Smooth muscle cell (in vitro differentiated cells): ENCODE measurements around the gene RSBN1L. TPM values are rescaled to one million over a fixed set of nuclear protein-coding genes. Genes with fewer than 3 reads are reported as not detected.

Experiments used
- DNase-seq: peaks from one replicate; lab custom pipeline; 2025; ENCODE audit not compliant: unreplicated experiment; lab: John Stamatoyannopoulos, UW
- H2AFZ ChIP-seq: fragments of 200-600 bp; sonication (generic); 2 replicates; pipeline ENCODE4 v1.6.0; 2016; ENCODE audit warnings: antibody characterized with exemption, low read depth, mild to moderate bottlenecking
- H3F3A ChIP-seq: fragments of 200-600 bp; sonication (generic); 2 replicates; pipeline ENCODE4 v1.6.0; 2017; ENCODE audit warnings: antibody characterized with exemption, low read depth
- H3K27ac ChIP-seq: fragments of 200-600 bp; sonication (generic); 2 replicates; pipeline ENCODE4 v1.5.1; 2016; ENCODE audit warnings: low read depth, mild to moderate bottlenecking
- H3K27me3 ChIP-seq: fragments of 200-600 bp; sonication (generic); 2 replicates; pipeline ENCODE4 v1.6.1; 2016; ENCODE audit warnings: low read depth, mild to moderate bottlenecking
- H3K36me3 ChIP-seq: fragments of 200-600 bp; sonication (generic); 2 replicates; pipeline ENCODE4 v1.5.1; 2016; ENCODE audit warnings: low read depth
- H3K4me1 ChIP-seq: fragments of 200-600 bp; sonication (generic); 2 replicates; pipeline ENCODE4 v1.5.1; 2016; ENCODE audit warnings: low read depth
- H3K4me2 ChIP-seq: fragments of 200-600 bp; sonication (generic); 2 replicates; pipeline ENCODE4 v1.6.0; 2016; ENCODE audit warnings: mild to moderate bottlenecking
- H3K4me3 ChIP-seq: fragments of 200-600 bp; sonication (generic); 2 replicates; pipeline ENCODE4 v1.5.1; 2016; ENCODE audit warnings: mild to moderate bottlenecking
- H3K79me2 ChIP-seq: fragments of 200-600 bp; sonication (generic); 2 replicates; pipeline ENCODE4 v1.6.0; 2016; ENCODE audit warnings: low read depth, mild to moderate bottlenecking
- H3K9ac ChIP-seq: fragments of 200-600 bp; sonication (generic); 2 replicates; pipeline ENCODE4 v1.6.0; 2016; ENCODE audit warnings: low read depth
- H3K9me3 ChIP-seq: fragments of 200-600 bp; sonication (generic); replicated peaks from 2 replicates; pipeline ENCODE4 v1.5.1; 2016; ENCODE audit warnings: low read depth
- H4K20me1 ChIP-seq: fragments of 200-600 bp; sonication (generic); 2 replicates; pipeline ENCODE4 v1.6.0; 2016; ENCODE audit warnings: low read depth
- WGBS: methylation state at CpG from one replicate; pipeline ENCODE4 v1.1.7; 2016; ENCODE audit warnings: low lambda C conversion rate; 5-methylcytosine and 5-hydroxymethylcytosine counted together
- polyA plus RNA-seq: library from polyadenylated mRNA; unstranded; fragments of >200 nt; fragmentation: Nextera tagmentation; extraction: Ambion mirVana; gene quantifications from 2 replicates; pipeline ENCODE4 v1.2.1, GENCODE V29; 2016
- total RNA-seq: library from RNA; depleted of rRNA; stranded (reverse); fragments of >200 nt; gene quantifications from 2 replicates; pipeline ENCODE4 v1.2.3, GENCODE V29; 2014
- TF ChIP-seq, protein P1 (sequence below): fragments of 200-600 bp; sonication (generic); IDR thresholded peaks from 2 replicates; pipeline ENCODE4 v1.5.1; 2017; ENCODE audit warnings: borderline replicate concordance, mild to moderate bottlenecking, antibody characterized with exemption; ENCODE audit not compliant: insufficient read depth, poor library complexity, severe bottlenecking

Gene RSBN1L
- total and polyA plus RNA-seq, 2 experiments from 2014 or later = 3.8 to 26.2 TPM

DNA sequence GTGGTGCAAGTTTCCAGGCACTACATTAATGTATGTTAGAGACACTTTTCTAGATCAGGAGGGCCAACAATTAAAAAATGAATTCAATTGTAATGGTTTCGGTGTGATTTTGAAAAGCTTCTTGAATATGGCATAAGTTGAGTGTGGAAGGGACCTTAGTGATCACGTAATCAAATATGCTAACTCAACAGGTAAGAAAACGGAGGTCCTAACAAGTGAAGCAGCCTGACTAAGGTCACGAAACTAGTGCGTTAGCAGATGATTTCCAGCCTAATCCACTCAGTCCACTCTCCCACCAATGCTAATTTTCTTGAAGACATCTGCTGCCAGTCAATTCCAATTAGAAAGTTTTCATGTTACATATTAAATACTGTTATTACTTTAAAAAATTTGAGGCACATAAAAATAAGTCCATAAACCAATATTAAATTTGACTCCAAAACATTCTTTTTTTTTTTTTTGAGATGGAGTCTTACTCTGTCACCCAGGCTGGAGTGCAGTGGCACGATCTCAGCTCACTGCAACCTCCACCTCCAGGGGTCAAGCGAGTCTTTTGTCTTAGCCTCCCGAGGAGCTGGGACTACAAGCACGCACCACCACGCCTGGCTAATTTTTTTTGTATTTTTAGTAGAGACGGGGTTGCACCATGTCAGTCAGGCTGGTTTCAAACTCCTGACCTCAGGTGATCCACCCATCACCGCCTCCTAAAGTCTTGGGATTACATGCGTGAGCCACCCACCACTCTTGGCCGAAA, 2.3 kb upstream of the RSBN1L start:
- H3K9me3 ChIP-seq = no peaks in the 10 kb centered on the region
- H3K4me2 ChIP-seq = peak overlapping the region; percentile 99
- peaks cover 68% of the 10 kb centered on the region for H3K79me2 ChIP-seq
- H3K27ac ChIP-seq = no peak overlapping the region
- no peaks in the 10 kb centered on the region for H3K27me3 ChIP-seq
- no peaks in the 10 kb centered on the region for H3K36me3 ChIP-seq
- H3F3A ChIP-seq = peaks cover 3% of the 10 kb centered on the region
- TF ChIP-seq, protein P1, sequence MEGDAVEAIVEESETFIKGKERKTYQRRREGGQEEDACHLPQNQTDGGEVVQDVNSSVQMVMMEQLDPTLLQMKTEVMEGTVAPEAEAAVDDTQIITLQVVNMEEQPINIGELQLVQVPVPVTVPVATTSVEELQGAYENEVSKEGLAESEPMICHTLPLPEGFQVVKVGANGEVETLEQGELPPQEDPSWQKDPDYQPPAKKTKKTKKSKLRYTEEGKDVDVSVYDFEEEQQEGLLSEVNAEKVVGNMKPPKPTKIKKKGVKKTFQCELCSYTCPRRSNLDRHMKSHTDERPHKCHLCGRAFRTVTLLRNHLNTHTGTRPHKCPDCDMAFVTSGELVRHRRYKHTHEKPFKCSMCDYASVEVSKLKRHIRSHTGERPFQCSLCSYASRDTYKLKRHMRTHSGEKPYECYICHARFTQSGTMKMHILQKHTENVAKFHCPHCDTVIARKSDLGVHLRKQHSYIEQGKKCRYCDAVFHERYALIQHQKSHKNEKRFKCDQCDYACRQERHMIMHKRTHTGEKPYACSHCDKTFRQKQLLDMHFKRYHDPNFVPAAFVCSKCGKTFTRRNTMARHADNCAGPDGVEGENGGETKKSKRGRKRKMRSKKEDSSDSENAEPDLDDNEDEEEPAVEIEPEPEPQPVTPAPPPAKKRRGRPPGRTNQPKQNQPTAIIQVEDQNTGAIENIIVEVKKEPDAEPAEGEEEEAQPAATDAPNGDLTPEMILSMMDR = no peak
- peaks cover 44% of the 10 kb centered on the region for H4K20me1 ChIP-seq
- H3K4me3 ChIP-seq = peak overlapping the region; percentile 100
- WGBS = 88% methylated on average over 14 of the region's 14 CpGs
- no peak for DNase-seq
- peaks cover 26% of the 10 kb centered on the region for H3K4me1 ChIP-seq
- no peak overlapping the region for H3K9ac ChIP-seq
- no peak overlapping the region for H2AFZ ChIP-seq

DNA sequence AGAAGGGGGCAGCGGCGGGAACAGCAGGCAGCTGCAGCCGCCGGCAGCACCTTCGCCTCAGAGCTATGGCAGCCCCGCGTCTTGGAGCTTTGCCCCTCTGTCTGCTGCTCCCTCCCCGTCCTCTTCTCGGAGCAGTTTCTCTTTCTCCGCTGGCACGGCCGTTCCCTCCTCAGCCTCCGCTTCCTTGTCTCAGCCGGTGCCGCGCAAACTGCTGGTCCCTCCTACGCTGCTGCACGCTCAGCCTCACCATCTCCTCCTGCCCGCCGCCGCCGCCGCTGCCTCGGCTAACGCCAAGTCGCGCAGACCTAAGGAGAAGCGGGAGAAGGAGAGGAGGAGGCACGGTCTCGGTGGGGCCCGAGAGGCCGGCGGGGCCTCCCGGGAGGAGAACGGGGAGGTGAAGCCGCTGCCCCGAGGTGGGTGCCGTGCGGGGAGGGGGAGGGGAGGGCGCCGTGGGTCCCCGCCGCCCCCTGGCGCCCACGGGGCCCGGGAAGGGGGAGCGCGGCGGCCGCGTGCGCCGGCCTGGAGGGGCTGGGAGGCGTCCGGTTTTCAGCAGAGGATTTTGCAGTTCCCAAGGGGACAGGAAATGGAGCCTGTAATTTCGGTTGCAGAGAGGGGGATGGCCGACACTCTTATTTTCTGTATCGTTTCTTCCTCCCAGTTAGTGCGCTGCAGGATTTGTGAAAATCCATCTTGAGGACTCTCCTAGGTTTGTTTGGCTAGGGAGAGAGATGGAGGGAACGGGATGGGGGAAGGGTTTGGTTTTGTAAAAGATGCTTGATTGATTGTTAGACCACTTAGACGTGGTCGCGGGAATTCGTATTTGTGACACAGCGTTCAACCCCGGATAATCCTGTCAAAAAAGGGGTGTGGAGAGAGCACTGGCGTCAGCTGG, 630 bp downstream of the RSBN1L start:
- peaks cover 58% of the 10 kb centered on the region for H4K20me1 ChIP-seq
- peak overlapping the region; percentile 86 for H3K9ac ChIP-seq
- 2% methylated on average over 58 of the region's 67 CpGs for WGBS
- H3K4me2 ChIP-seq = peak overlapping the region; percentile 88
- peak overlapping the region; percentile 93 for H2AFZ ChIP-seq
- no peaks in the 10 kb centered on the region for H3F3A ChIP-seq
- H3K27me3 ChIP-seq = no peaks in the 10 kb centered on the region
- H3K4me3 ChIP-seq = peak overlapping the region; percentile 100
- DNase-seq = peak; percentile 58
- peaks cover 83% of the 10 kb centered on the region for H3K79me2 ChIP-seq
- peak overlapping the region; percentile 80 for H3K27ac ChIP-seq
- H3K36me3 ChIP-seq = no peaks in the 10 kb centered on the region
- TF ChIP-seq, protein P1 = no peak
- H3K9me3 ChIP-seq = no peaks in the 10 kb centered on the region
- peaks cover 29% of the 10 kb centered on the region for H3K4me1 ChIP-seq

DNA sequence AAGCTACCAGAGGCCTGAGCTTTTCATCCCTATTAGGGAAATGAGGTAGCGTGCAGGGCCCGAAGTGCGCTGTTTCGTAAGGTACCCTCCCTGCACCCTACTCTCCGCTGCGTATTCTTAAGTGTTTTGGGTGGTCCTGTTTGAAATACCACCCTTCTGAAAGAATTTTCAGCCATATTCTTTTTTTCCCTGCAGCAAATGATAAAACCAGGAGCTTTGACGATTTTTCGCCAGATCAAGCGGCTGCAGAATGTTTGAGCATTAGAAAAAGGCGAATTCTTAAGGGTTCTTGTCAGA, 1.2 kb downstream of the RSBN1L start:
- Histone ChIP-seq H3K4me1 (peaks cover 29% of the 10 kb centered on the region), H3K36me3 (no peaks in the 10 kb centered on the region), H4K20me1 (peaks cover 61% of the 10 kb centered on the region), H3K4me2 (peak overlapping the region; percentile 88), H3K27me3 (no peaks in the 10 kb centered on the region), H3K4me3 (peak overlapping the region; percentile 100), H3K9ac (peak overlapping the region; percentile 51), H2AFZ (peak overlapping the region; percentile 93), H3K79me2 (peaks cover 83% of the 10 kb centered on the region), H3K9me3 (no peaks in the 10 kb centered on the region), H3F3A (no peaks in the 10 kb centered on the region), H3K27ac (peak overlapping the region; percentile 80)
- 1% methylated on average over 10 of the region's 10 CpGs for WGBS
- TF ChIP-seq, protein P1 = no peak
- DNase-seq = no peak
